Motor neuron (in vitro differentiated cells): ENCODE data around the gene TNFRSF6B. TPM values are rescaled to one million over a fixed set of nuclear protein-coding genes. Genes with fewer than 3 reads are reported as not detected.
"Not testable (repeated sequence)": the region's sequence is repeated elsewhere in the genome, so short reads cannot be mapped to it uniquely, and the experiment has no call there.

Experiments used
- ATAC-seq, 8 experiments: fragments of 200-7000 bp; cut with Tn5 transposase; replicated peaks in 6 of 8; 2 replicates each; pipeline ENCODE4 v1.8.0; 2021; ENCODE audit warnings: mild to moderate bottlenecking in 8 of 8, moderate library complexity in 8 of 8
- H3K27ac ChIP-seq, 2 donors: fragments of 250-450 bp; sonication (Bioruptor Pico); 2 replicates each; pipeline ENCODE4 v1.9.0; 2021; ENCODE audit warnings: antibody characterized with exemption in 2 of 2, mild to moderate bottlenecking in 2 of 2, moderate library complexity in 1 of 2
- H3K4me1 ChIP-seq, 2 donors: fragments of 250-450 bp; sonication (Bioruptor Pico); replicated peaks in 1 of 2; 2 replicates each; pipeline ENCODE4 v1.6.1; 2021; ENCODE audit warnings: antibody characterized with exemption in 2 of 2, mild to moderate bottlenecking in 2 of 2, moderate library complexity in 1 of 2
- H3K4me3 ChIP-seq, 5 donors: fragments of 250-450 bp; sonication (Bioruptor Pico); 2 replicates each; pipeline ENCODE4 v1.9.0; 2021; ENCODE audit warnings: antibody characterized with exemption in 5 of 5, mild to moderate bottlenecking in 5 of 5, moderate library complexity in 4 of 5
- WGBS, 10 experiments: fragments of 450-650 bp; shearing (Covaris generic); methylation state at CpG; one replicate each; pipeline ENCODE4 v1.0.0; 2022; 5-methylcytosine and 5-hydroxymethylcytosine counted together
- in situ Hi-C, 9 experiments: fragments of 400-800 bp; cut with MboI; loops; one replicate each; pipeline ENCODE4 v1.15.0; 2021; ENCODE audit warnings: low sequenced_read_pairs in 9 of 9, low pct_unique_long_range_greater_than_20kb in 2 of 9; ENCODE audit not compliant: unreplicated experiment in 9 of 9
- total RNA-seq, 8 experiments: library from RNA; unstranded; fragments of 300-600 nt; gene quantifications; 2 replicates each; pipeline versions ENCODE4 v1.2.3 to v1.2.4, GENCODE V29; 2022

TNFRSF6B gene
- total RNA-seq: 1 to 10 TPM in 1 of 8 experiments, under 1 TPM in 4, not detected in 3; 0.22 to 1.1 (median 0.69) TPM

GRCh38 chr20:63696628-63697356 lies at the start of gene TNFRSF6B:
Gene TNFRSF6B (plus strand): TSS chr20:63696652. CDS start chr20:63696768, 116 bp downstream.
- Histone ChIP-seq H3K4me3 (no peak within 1 kb of the TSS), H3K27ac (no peak within 1 kb of the TSS)
- in situ Hi-C loops: no loop called here

GRCh38 chr20:63648190-63648589 lies 48.3 kb upstream of the TNFRSF6B start:
- Histone ChIP-seq H3K4me1 (peaks cover 7 to 9% of the 10 kb centered on the region in 2 donors), H3K27ac (no peak overlapping the region), H3K4me3 (no peak overlapping the region)
- in situ Hi-C loops: loop anchor here in 1 of 9 experiments (25.0 kb wide), 1 partner anchor 211 kb away; no protein-coding TSS in a partner anchor
- 79 to 93% (median 91%) methylated on average over 3 to 4 of the region's 6 CpGs; no CpG with 5 or more reads in 5 of the 10 experiments for WGBS, 10 experiments
- no peak for ATAC-seq

More at GRCh38 chr20:63696628-63697356, at the start of gene TNFRSF6B:
- peak; percentile 0 to 30 (median 8) for ATAC-seq
- H3K4me1 ChIP-seq: peaks cover 0 to 8% of the 10 kb centered on the region in 2 donors
- 24 to 100% (median 40%) methylated on average over 1 to 17 of the region's 52 CpGs; no CpG with 5 or more reads in 5 of the 10 experiments for WGBS, 10 experiments

DNA sequence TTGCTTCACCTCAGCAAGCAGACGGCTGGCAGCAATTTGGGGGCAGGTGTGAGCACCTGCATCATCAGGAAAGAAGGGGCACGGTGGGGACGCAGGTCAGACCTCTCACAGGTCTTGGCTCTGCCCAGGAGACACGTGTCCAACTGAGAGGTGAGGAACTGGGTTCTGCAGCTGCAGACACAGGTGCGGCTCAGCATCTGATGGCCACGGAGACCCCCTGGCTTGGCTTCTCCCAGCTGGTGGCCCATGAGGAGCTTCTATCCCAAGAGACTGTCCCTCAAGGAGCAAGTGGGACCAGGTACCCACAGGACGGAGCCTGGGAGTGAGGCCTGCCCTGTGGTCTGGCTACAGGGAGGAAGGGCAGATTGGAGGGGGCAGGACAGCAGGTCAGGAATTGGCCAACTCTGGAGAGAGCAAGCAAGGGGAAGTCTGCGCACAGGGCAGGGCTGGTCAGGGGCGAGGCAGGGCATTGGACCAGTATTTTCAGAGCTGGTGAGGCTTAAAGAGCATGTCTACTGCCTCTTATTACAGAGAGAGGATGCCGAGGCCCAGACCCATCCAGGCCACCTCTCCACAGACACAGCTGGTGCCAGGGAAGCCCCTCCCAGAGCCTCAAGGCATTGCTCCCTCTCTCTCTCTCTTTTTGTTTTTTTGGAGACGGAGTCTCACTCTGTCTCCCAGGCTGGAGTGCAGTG lies 47.4 kb upstream of the TNFRSF6B start:
- in situ Hi-C loops: loop anchor here in 1 of 9 experiments (25.0 kb wide), 1 partner anchor 212 kb away; no protein-coding TSS in a partner anchor
- WGBS, 10 experiments: 80 to 100% (median 93%) methylated on average over 1 to 5 of the region's 11 CpGs; no CpG with 5 or more reads in 5 of the 10 experiments
- no peak for ATAC-seq

GRCh38 chr20:63650486-63650885 lies 46.0 kb upstream of the TNFRSF6B start:
- H3K27ac ChIP-seq, ATAC-seq, in situ Hi-C loops, H3K4me3 ChIP-seq: not testable (repeated sequence)
- WGBS, 10 experiments: no CpG with 5 or more reads among the region's 25 CpGs
- peaks cover 15 to 21% of the 10 kb centered on the region in 2 donors for H3K4me1 ChIP-seq

More for the DNA sequence above, 47.4 kb upstream of the TNFRSF6B start:
- no peak overlapping the region for H3K4me3 ChIP-seq
- no peak overlapping the region for H3K27ac ChIP-seq
- H3K4me1 ChIP-seq: peaks cover 10 to 14% of the 10 kb centered on the region in 2 donors

DNA sequence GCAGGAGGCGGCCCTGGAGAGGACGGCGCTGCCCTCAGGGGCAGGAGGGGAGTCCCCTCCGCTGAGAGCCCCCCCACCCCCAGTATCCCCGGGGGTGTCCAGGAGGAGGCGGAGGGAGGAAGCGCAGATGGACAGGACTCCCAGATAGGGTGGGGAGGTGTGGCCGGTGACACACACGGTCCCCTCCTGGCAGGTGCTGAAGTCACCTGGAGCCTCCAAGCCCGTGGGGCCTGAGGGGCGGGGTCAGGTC lies 44.6 kb upstream of the TNFRSF6B start:
- no CpG with 5 or more reads among the region's 11 CpGs for WGBS, 10 experiments
- Histone ChIP-seq H3K4me3 (peak overlapping the region; percentile 52 to 100 (median 88)), H3K27ac (no peak overlapping the region), H3K4me1 (peaks cover 15 to 21% of the 10 kb centered on the region in 2 donors)
- ATAC-seq: peak in 4 of 8 experiments; percentile 0 to 5 (median 1)
- in situ Hi-C loops: no loop called here

DNA sequence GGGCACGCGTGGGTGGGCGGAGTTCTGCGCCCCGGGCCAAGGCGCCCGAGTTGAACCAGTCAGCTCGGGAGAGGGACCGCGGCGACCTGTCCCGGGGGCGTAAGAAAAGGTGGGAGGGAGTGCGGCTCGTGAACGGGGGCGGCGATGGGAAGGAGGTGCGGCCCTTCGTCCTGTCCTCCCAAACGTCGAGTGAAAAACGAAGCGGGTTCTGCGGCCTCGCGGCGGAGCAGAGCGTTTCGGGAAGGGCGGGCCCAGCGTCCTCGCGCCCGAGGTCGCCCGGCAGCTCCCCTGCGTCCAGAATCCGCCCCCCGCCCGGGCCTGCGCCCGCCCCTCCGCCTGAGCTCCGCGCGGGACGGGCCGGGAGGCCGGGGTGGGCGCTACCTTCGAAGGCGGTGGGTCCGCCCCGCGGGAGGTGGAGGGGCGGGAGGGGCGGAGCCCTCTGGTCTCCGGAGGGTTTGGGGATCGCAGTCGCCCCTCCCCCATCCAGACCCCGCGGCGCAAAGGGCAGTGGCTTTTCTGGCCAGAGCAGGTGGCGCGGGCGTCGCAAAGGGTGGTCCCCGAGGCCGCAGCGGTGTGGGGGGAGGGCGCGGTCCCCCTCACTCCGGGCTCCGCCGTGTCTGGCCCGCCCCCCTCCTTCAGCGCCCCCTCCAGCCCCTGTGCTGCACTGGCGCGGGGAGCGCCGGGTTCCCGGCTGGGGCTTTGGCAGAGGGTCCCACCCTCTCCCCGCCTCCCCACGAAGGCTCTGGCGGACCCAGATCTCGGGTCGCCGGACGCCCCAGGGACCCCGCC lies 44.1 kb upstream of the TNFRSF6B start:
- Histone ChIP-seq H3K27ac (peak overlapping the region; percentile 88 to 96), H3K4me3 (peak overlapping the region; percentile 52 to 100 (median 88)), H3K4me1 (peaks cover 18 to 23% of the 10 kb centered on the region in 2 donors)
- in situ Hi-C loops: no loop called here
- no CpG with 5 or more reads among the region's 91 CpGs for whole genome bisulfite sequencing, 10 experiments
- peak; percentile 13 to 59 (median 54) for ATAC-seq

DNA sequence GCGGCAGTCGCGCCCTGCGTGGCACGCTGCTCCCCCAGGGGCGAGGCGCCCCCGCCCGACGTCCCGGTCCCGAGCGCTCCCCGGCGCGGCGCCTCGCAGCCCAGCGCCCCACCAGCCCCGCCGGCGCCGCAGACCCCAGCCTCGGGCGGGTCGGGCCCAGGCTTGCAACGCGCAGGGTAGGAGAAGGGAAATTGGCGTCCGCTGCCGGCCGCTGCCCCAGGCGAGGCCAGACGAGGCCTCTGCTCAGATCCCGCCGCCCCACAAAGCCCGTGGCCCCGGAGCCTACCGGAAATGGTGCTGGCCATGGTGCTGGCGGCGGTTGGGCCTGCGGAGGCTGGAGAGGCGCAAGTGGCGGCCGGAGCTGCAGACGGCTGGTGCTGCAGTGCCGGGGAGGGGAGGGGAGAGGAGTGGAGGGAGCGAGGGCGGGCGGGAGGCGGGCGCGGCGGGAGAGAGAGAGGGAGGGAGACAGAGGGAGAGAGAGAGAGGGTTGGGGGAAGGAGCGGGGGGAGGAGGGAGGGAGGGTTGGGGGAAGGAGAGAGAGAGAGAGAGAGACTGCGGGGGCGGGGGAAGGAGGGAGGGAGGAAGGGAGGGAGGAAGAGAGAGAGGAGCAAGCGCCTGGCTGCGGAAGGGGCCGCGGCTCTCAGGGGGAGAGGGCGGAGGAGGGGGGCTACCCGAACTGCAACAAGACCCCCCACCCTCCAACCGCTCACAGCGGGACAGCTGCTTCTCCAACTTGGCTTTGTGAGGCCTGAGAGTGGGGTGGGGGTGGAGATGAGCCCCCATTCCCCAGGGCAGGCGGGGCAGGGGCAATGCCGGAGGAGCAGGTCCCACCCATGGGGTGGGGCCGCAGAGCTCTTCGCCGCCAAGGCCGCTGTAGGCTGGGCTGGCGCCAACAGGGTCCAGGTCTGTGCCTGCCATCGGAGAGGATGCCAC lies 43.1 kb upstream of the TNFRSF6B start, which contains the start of gene STMN3:
Gene STMN3 (minus strand): TSS at position 384 of the 933 bp plus-strand sequence. CDS start 79 bp downstream, at position 305.
- no CpG with 5 or more reads among the region's 73 CpGs for WGBS, 10 experiments
- Histone ChIP-seq H3K4me3 (peak within 1 kb of the TSS; percentile 53 to 100 (median 88)), H3K4me1 (peaks cover 21 to 28% of the 10 kb centered on the region in 2 donors), H3K27ac (peak within 1 kb of the TSS; percentile 88 to 96)
- ATAC-seq: peak; percentile 45 to 71 (median 66)
- in situ Hi-C loops: no loop called here

GRCh38 chr20:63653974-63654668 lies 42.3 kb upstream of the TNFRSF6B start:
- in situ Hi-C loops: no loop called here
- ATAC-seq: no peak
- WGBS, 10 experiments: 58 to 80% methylated on average over 1 to 3 of the region's 15 CpGs; no CpG with 5 or more reads in 8 of the 10 experiments
- peak overlapping the region; percentile 35 to 100 (median 37) for H3K4me3 ChIP-seq
- peak overlapping the region; percentile 81 to 90 for H3K27ac ChIP-seq
- H3K4me1 ChIP-seq: peaks cover 22 to 30% of the 10 kb centered on the region in 2 donors

GRCh38 chr20:63655249-63655648 lies 41.2 kb upstream of the TNFRSF6B start:
- Histone ChIP-seq H3K4me1 (peaks cover 26 to 35% of the 10 kb centered on the region in 2 donors), H3K4me3 (no peak overlapping the region), H3K27ac (no peak overlapping the region)
- 0 to 100% (median 93%) methylated on average over 1 to 2 of the region's 4 CpGs; no CpG with 5 or more reads in 7 of the 10 experiments for WGBS, 10 experiments
- in situ Hi-C loops: no loop called here
- no peak for ATAC-seq

GRCh38 chr20:63656451-63656850 lies 40.0 kb upstream of the TNFRSF6B start:
- no peak overlapping the region for H3K27ac ChIP-seq
- peaks cover 23 to 32% of the 10 kb centered on the region in 2 donors for H3K4me1 ChIP-seq
- ATAC-seq: no peak
- 76 to 100% (median 89%) methylated on average over 1 to 3 of the region's 3 CpGs; no CpG with 5 or more reads in 6 of the 10 experiments for WGBS, 10 experiments
- in situ Hi-C loops: no loop called here
- H3K4me3 ChIP-seq: no peak overlapping the region

DNA sequence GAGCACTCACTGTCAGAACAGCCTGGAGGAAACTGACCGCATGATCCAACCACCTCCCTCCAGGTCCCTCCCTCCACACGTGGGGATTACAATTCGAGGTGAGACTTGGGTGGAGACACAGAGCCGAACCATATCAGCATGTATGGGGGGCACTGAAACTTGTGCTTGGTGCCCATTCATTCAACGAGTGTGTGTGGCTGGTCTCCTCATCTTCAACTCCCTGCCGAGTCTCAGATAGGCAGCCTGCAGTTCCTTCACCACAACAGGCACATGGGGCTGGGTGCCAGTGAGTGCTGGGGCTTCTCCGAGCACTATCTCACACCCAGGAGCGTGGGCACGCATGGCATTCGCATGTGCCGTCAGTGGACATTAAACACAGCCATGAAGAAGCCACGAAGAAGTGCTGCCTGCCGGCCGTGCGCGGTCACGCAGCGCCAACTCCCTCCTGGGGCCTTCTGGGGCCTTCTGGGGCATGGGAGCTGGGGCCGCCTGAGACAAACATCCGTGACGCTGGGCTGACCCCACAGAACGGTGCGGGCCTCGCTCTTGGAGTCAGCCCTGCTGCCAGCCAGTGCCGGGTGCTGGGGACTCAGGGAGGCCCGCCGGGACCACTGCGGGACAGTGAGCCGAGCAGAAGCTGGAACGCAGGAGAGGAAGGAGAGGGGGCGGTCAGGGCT lies 39.1 kb upstream of the TNFRSF6B start:
- Histone ChIP-seq H3K4me3 (peak overlapping the region; percentile 89 to 99 (median 93)), H3K27ac (peak overlapping the region; percentile 88 to 93), H3K4me1 (peaks cover 20 to 26% of the 10 kb centered on the region in 2 donors)
- peak in 2 of 8 experiments; percentile 0 to 1 for ATAC-seq
- in situ Hi-C loops: no loop called here
- 35 to 84% (median 52%) methylated on average over 2 to 12 of the region's 31 CpGs; no CpG with 5 or more reads in 6 of the 10 experiments for WGBS, 10 experiments
